Motor neuron (in vitro differentiated cells): ENCODE measurements around the gene CALR. TPM values are rescaled to one million over a fixed set of nuclear protein-coding genes. Genes with fewer than 3 reads are reported as not detected.
A peak's percentile ranks its signal among the peaks of the same experiment; 100 is the strongest.
"Not testable (repeated sequence)": the region's sequence is repeated elsewhere in the genome, so short reads cannot be mapped to it uniquely, and the experiment has no call there.

Experiments used
- ATAC-seq, 8 experiments: fragments of 200-7000 bp; cut with Tn5 transposase; replicated peaks in 6 of 8; 2 replicates each; pipeline ENCODE4 v1.8.0; 2021; ENCODE audit warnings: mild to moderate bottlenecking in 8 of 8, moderate library complexity in 8 of 8
- H3K27ac ChIP-seq, 2 donors: fragments of 250-450 bp; sonication (Bioruptor Pico); 2 replicates each; pipeline ENCODE4 v1.9.0; 2021; ENCODE audit warnings: antibody characterized with exemption in 2 of 2, mild to moderate bottlenecking in 2 of 2, moderate library complexity in 1 of 2
- H3K4me1 ChIP-seq, 2 donors: fragments of 250-450 bp; sonication (Bioruptor Pico); replicated peaks in 1 of 2; 2 replicates each; pipeline ENCODE4 v1.6.1; 2021; ENCODE audit warnings: antibody characterized with exemption in 2 of 2, mild to moderate bottlenecking in 2 of 2, moderate library complexity in 1 of 2
- H3K4me3 ChIP-seq, 5 donors: fragments of 250-450 bp; sonication (Bioruptor Pico); 2 replicates each; pipeline ENCODE4 v1.9.0; 2021; ENCODE audit warnings: antibody characterized with exemption in 5 of 5, mild to moderate bottlenecking in 5 of 5, moderate library complexity in 4 of 5
- WGBS, 10 experiments: fragments of 450-650 bp; shearing (Covaris generic); methylation state at CpG; one replicate each; pipeline ENCODE4 v1.0.0; 2022; 5-methylcytosine and 5-hydroxymethylcytosine counted together
- in situ Hi-C, 9 experiments: fragments of 400-800 bp; cut with MboI; loops; one replicate each; pipeline ENCODE4 v1.15.0; 2021; ENCODE audit warnings: low sequenced_read_pairs in 9 of 9, low pct_unique_long_range_greater_than_20kb in 2 of 9; ENCODE audit not compliant: unreplicated experiment in 9 of 9
- total RNA-seq, 8 experiments: library from RNA; unstranded; fragments of 300-600 nt; gene quantifications; 2 replicates each; pipeline versions ENCODE4 v1.2.3 to v1.2.4, GENCODE V29; 2022

The CALR gene
- total RNA-seq, 8 experiments from 2014 or later = 289 to 982 (median 397) TPM

DNA sequence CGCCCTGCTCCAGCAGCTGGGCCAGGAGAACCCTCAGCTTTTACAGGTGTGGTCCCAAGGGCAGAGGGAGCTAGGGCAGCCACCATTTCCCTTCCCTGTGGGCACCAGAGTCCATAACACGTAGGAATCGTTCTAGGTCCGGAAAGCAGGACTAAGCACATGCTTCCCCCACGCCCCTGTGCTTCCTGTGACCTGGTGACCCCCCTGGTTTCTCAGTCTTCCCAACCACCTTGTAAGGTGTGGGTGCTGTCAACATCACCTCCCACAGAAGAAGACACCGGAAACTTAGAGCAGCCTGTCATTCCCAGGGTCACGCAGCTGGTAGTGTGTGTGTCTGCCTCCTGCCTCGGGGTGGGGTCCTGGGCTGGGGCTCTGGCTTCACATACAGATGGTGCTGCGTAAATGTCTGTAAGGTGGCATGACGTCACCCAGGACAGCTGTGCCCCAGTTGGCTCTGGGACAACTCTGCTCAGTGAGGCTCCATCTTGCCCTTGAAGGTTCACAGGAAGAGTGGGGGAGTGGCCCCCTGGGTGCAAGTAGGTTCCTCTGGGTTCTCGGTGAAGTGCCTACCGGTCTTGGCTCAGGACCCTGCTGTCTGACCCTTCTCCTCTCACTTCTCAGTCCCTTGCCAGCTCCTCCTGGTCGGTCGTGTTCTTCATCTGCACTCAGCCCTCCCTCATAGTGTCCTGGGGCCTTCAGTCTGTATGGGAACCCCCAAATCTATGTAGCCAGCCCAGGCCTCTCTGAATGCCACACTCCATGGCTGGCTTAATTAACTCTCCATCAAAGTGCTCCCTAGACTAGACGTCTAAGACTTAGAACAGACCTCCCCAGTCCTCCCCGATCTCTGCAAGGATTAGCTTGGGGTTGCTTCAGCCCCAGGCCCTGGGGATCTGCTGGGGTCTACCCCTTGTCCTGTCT lies 11.2 kb downstream of the CALR start:
- in situ Hi-C loops = no loop called here
- H3K27ac ChIP-seq = no peak overlapping the region
- H3K4me3 ChIP-seq = no peak overlapping the region
- 93 to 100% (median 97%) methylated on average over 1 to 6 of the region's 16 CpGs; no CpG with 5 or more reads in 6 of the 10 experiments for WGBS, 10 experiments
- peaks cover 7% of the 10 kb centered on the region in 2 donors for H3K4me1 ChIP-seq
- no peak for ATAC-seq

DNA sequence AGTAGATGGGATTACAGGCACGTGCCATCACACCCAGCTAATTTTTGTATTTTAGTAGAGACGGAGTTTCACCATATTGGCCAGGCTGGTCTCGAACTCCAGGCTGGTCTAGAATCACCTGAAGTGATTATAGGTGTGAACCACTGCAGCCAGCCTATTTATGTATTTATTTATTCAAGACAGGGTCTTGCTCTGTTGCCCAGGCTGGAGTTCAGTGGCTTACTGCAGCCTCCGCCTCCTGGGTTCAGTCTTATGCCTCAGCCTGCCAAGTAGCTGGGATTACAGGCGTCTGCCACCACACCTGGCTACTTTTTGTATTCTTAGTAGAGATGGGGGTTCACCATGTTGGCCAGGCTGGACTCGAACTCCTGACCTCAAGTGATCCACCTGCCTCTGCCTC lies 13.6 kb downstream of the CALR start:
- in situ Hi-C loops, ATAC-seq, H3K27ac ChIP-seq, H3K4me3 ChIP-seq: not testable (repeated sequence)
- WGBS, 10 experiments = 80 to 100% (median 93%) methylated on average over 1 to 5 of the region's 6 CpGs; no CpG with 5 or more reads in 3 of the 10 experiments
- peaks cover 6 to 10% of the 10 kb centered on the region in 2 donors for H3K4me1 ChIP-seq

DNA sequence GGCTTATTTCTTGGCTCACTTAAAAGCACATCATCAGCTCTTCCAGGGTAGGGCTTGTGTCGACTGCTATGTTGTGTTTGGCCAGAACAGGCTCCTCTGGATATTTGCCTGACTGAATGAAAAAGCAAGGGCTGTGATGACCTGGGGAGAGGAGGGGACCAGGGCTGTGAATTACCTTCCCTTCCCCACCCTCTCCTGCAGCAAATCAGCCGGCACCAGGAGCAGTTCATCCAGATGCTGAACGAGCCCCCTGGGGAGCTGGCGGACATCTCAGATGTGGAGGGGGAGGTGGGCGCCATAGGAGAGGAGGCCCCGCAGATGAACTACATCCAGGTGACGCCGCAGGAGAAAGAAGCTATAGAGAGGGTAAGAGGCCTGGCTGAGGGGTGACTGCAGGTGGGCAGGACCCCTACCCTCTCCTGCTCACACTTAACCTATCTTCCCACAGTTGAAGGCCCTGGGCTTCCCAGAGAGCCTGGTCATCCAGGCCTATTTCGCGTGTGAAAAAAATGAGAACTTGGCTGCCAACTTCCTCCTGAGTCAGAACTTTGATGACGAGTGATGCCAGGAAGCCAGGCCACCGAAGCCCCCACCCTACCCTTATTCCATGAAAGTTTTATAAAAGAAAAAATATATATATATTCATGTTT lies 14.2 kb downstream of the CALR start:
- in situ Hi-C loops = no loop called here
- no peak overlapping the region for H3K27ac ChIP-seq
- H3K4me1 ChIP-seq = peaks cover 5 to 12% of the 10 kb centered on the region in 2 donors
- no peak for ATAC-seq
- WGBS, 10 experiments = 43 to 100% (median 87%) methylated on average over 2 to 9 of the region's 12 CpGs; no CpG with 5 or more reads in 3 of the 10 experiments
- H3K4me3 ChIP-seq = no peak overlapping the region

DNA sequence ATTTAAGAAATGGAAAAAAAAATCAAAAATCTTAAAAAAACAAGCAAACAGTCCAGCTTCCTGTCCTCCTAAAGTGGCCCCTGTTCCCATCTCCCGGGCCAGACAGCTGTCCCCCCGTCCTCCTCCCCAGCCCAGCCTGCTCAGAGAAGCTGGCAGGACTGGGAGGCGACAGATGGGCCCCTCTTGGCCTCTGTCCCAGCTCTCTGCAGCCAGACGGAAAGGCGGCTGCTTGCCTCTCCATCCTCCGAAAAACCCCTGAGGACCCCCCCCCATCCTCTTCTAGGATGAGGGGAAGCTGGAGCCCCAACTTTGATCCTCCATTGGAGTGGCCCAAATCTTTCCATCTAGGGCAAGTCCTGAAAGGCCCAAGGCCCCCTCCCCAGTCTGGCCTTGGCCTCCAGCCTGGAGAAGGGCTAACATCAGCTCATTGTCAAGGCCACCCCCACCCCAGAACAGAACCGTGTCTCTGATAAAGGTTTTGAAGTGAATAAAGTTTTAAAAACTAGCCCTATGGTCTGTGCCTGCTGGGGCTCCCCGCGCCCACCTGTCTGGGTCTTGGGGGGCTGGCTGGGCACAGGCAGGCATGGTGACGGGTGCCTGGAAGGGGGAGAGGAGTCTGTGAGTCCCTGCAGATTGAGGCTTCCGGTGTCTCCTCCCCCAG lies 14.9 kb downstream of the CALR start:
- in situ Hi-C loops = no loop called here
- ATAC-seq = no peak
- H3K4me1 ChIP-seq = peaks cover 5 to 12% of the 10 kb centered on the region in 2 donors
- no peak overlapping the region for H3K4me3 ChIP-seq
- H3K27ac ChIP-seq = no peak overlapping the region
- WGBS, 10 experiments = 32 to 100% (median 84%) methylated on average over 1 to 5 of the region's 11 CpGs; no CpG with 5 or more reads in 3 of the 10 experiments

DNA sequence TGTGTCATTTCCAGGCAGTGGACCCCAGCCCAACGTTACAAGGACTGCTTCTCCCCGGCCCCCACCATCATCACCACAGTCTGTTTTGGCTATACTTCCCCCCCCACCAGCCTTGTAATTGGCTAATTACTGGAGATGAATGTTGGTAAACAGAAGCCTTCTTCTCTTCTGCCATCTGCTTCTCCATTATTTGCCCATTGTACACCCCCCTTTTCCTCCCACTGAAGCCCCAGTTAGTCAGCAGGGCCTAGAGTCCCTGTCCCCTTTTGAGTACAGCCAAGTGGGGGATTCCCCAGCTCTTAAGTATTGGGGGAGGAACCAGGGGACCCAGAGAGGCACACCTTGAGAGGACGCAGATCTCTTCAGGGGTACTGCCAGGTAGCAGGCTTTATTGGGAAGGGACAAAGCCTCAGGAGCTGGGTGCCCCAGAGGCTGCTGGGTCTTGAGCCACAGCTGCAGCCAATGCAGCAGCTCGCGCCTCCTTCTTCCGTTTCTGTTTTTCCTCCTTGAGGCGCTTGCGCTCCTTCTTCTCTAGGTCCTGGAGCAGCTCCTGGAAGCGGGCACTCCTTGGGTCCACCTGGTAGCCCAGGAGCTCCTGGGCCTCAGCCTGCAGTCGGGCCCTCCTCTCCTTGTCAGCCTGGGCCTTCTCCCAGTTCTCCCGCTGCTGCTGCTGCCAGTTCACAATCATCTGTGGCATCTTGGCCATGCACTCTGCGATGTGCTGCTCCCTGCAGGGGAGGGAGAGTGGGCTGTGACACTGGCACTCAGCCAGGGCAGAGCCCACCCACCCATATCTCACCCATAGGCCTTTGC lies 15.6 kb downstream of the CALR start:
- Histone ChIP-seq H3K27ac (no peak overlapping the region), H3K4me3 (no peak overlapping the region), H3K4me1 (peaks cover 5 to 12% of the 10 kb centered on the region in 2 donors)
- in situ Hi-C loops = no loop called here
- WGBS, 10 experiments = 63 to 94% (median 80%) methylated on average over 1 to 5 of the region's 12 CpGs; no CpG with 5 or more reads in 5 of the 10 experiments
- no peak for ATAC-seq

DNA sequence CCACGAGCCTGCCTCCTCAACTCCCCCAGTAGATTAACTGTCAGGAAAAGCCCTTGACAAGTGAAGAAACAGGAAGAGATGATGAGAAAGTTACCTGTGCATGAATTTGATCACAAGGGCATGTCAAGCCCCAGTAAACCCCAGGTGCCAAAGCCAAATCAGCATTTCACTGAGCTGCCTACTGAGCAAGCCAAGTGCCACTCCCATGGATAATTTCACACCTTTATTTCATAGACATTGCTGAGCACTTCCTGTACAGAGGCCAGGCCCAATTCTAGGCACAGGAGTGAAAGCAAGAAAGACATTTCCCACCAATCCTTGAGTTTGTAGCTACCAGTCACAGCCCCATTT lies 16.2 kb downstream of the CALR start:
- Histone ChIP-seq H3K4me3 (no peak overlapping the region), H3K4me1 (peaks cover 5 to 12% of the 10 kb centered on the region in 2 donors), H3K27ac (no peak overlapping the region)
- ATAC-seq = no peak
- 0 to 80% methylated on average over 1 of the region's 1 CpG; no CpG with 5 or more reads in 8 of the 10 experiments for WGBS, 10 experiments
- in situ Hi-C loops = no loop called here

DNA sequence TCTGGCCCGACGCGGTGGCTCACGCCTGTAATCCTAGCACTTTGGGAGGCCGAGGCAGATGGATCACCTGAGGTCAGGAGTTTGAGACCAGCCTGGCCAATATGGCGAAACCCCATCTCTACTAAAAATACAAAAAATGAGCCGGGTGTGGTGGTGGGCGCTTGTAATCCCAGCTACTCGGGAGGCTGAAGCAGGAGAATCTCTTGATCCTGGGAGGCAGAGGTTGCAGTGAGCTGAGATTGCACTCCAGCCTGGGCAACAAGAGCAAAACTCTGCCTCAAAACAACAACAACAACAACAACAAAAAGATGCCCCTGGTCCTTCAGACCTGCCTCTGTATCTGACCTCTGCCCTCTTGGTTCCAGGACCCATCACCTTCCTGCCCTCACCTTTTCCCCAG lies 17.2 kb downstream of the CALR start:
- H3K4me1 ChIP-seq = peaks cover 5 to 12% of the 10 kb centered on the region in 2 donors
- H3K4me3 ChIP-seq, in situ Hi-C loops, H3K27ac ChIP-seq, ATAC-seq: not testable (repeated sequence)
- WGBS, 10 experiments = 80 to 100% (median 97%) methylated on average over 1 to 6 of the region's 9 CpGs; no CpG with 5 or more reads in 5 of the 10 experiments

DNA sequence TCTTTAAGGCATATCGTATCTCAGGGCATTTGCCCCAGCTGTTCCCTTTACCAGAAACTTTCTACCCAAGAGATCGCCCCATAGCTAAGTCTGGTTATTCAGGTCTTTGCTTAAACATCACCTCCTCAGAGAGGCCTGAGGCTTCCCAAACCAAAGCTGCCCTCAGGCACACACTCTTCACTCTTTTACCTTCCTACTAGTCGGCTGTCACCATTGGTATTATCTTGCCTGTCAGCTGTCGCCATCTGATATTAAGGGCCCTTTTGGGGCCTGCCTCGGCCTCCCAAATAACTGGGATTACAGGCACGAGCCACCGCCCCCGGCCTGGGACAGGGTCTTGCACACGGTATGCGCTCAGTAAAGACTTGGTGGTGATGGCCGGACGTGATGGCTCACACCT lies 17.6 kb downstream of the CALR start:
- 10 to 80% (median 71%) methylated on average over 3 to 11 of the region's 12 CpGs; no CpG with 5 or more reads in 3 of the 10 experiments for WGBS, 10 experiments
- peak overlapping the region; percentile 88 to 99 (median 98) for H3K4me3 ChIP-seq
- in situ Hi-C loops = no loop called here
- ATAC-seq = no peak
- no peak overlapping the region for H3K27ac ChIP-seq
- H3K4me1 ChIP-seq = peaks cover 5 to 12% of the 10 kb centered on the region in 2 donors

DNA sequence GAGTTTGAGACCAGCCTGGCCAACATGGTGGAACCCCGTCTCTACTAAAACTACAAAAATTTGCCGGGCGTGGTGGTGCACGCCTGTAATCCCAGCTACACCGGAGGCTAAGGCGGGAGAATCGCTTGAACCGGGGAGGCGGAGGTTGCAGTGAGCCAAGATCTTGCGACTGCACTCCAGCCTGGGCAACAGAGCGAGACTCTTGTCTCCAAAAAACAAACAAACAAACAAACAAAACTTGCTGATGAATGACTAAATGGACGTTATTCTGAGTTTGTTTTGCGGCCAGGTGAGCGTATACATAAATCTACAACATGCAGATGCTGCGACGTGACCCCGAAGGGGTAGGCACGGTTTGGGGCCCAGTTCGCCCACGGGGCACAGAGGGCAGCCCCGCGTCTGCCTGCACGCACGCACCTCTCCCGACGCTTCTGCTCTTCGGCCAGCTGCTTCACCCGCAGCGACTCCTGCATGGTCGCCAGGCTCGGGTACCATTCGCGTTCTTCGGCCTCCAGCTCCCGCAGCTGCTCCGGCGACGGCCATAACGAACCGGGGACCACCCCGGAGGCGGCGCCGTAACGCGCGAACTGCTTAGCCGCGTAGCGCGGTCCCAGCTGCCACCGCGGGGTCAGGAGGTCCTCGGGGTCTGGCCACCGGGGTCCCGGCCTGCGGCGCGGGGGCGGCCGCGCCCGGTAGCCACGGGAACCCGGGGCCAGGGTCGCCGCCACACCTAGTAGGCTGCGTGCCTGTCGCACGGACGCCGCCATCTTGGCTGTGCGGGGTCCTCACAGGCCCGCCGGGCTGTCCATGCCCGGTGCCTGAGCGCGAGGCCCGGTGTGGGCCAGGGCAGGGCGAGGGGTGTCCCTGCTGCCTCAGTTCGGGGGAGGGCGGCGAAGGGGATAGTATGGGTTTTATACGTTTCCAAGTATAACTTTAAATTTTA lies 18.3 kb downstream of the CALR start, which contains the start of gene GADD45GIP1:
Gene GADD45GIP1, minus strand, starts transcription at position 778 of the 943 bp plus-strand sequence. Its CDS starts 11 bp downstream, at position 767.
- WGBS, 10 experiments = 0 to 13% (median 2%) methylated on average over 1 to 27 of the region's 84 CpGs; no CpG with 5 or more reads in 2 of the 10 experiments
- H3K27ac ChIP-seq = peak within 1 kb of the TSS; percentile 83 to 97

DNA sequence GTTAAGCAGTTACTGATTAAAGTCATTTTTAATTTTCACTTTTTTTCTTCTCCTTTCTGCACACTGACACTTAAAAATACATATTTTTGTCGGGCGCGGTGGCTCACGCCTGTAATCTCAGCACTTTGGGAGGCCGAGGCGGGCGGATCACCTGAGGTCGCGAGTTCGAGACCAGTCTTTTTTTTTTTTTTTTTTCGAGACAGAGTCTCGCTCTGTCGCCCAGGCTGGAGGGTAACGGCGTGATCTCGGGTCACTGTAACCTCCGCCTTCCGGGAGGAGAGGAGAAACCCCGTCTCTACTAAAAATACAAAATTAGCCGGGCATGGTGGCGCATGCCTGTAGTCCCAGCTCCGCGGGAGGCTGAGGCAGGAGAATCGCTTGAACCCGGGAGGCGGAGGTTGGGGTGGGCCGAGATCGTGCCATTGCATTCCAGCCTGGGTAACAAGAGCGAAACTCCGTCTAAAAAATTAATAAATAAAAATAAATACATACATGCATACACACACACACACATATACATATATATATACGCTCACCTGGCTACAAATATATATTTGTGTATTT lies 19.1 kb downstream of the CALR start:
- in situ Hi-C loops = not testable (repeated sequence)
- Histone ChIP-seq H3K27ac (peak overlapping the region; percentile 83 to 97), H3K4me3 (peak overlapping the region; percentile 88 to 99 (median 98)), H3K4me1 (peaks cover 5 to 12% of the 10 kb centered on the region in 2 donors)
- 15 to 86% (median 67%) methylated on average over 2 to 27 of the region's 31 CpGs for WGBS, 10 experiments
- ATAC-seq = peak in 4 of 8 experiments; percentile 4 to 19 (median 18)

More for the DNA sequence above, 18.3 kb downstream of the CALR start, which contains the start of gene GADD45GIP1:
- ATAC-seq = peak; percentile 89 to 95 (median 93)
- H3K4me1 ChIP-seq = peaks cover 5 to 12% of the 10 kb centered on the region in 2 donors
- in situ Hi-C loops = no loop called here
- H3K4me3 ChIP-seq = peak within 1 kb of the TSS; percentile 88 to 99 (median 98)

DNA sequence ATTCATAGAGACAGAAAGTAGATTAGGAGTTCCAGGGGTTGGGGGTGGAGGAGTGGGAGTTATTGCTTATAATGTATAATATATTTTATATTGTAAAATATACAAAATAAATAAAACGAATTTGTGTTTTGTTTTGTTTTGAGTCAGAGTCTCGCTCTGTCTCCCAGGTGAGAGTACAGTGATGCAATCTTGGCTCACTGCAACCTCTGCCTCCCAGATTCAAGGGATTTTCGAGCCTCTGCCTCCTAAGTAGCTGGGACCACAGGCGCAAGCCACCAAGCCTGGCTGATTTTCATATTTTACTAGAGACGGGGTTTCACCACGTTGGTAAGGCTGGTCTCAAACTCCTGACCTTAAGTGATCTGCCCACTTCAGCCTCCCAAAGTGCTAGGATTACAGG lies 21.1 kb downstream of the CALR start:
- H3K4me1 ChIP-seq = peaks cover 5 to 12% of the 10 kb centered on the region in 2 donors
- 20 to 71% (median 57%) methylated on average over 1 to 5 of the region's 6 CpGs; no CpG with 5 or more reads in 4 of the 10 experiments for WGBS, 10 experiments
- no peak overlapping the region for H3K4me3 ChIP-seq
- no peak for ATAC-seq
- H3K27ac ChIP-seq = no peak overlapping the region
- in situ Hi-C loops = no loop called here
